GM12878 (cell line): ENCODE measurements around the gene ZNF264.

Experiments
- ATF2 ChIP-seq: IDR thresholded peaks from 2 replicates; pipeline ENCODE4 v1.6.1; 2012; ENCODE audit warnings: low read length, inconsistent platforms
- ATF3 ChIP-seq: IDR thresholded peaks from 2 replicates; pipeline ENCODE4 v1.6.1; 2011; ENCODE audit warnings: low read depth, mild to moderate bottlenecking, low read length, moderate library complexity, borderline replicate concordance; ENCODE audit errors: extremely low read depth
- CHD1 ChIP-seq: IDR thresholded peaks from 2 replicates; pipeline ENCODE4 v1.6.1; 2012; ENCODE audit warnings: low read depth, low read length, improper control_type of control experiment
- CTCF ChIP-seq, 3 experiments: IDR thresholded peaks in 2 of 3; conservative IDR thresholded peaks in 1 of 3; 2 replicates each; pipeline ENCODE4 v1.5.1; 2011; ENCODE audit warnings: low read depth in 3 of 3, low read length in 3 of 3, mild to moderate bottlenecking in 3 of 3, control low read depth in 2 of 3, moderate library complexity in 2 of 3, inconsistent platforms in 1 of 3, mixed read lengths in 1 of 3; ENCODE audit not compliant: control insufficient read depth in 2 of 3, insufficient read depth in 1 of 3; ENCODE audit errors: extremely low read depth in 1 of 3
- ELK1 ChIP-seq: IDR thresholded peaks from 2 replicates; pipeline ENCODE4 v1.6.1; 2012; ENCODE audit warnings: low read depth, low read length, improper control_type of control experiment
- EZH2 ChIP-seq: IDR thresholded peaks from 2 replicates; pipeline ENCODE4 v1.6.1; 2012; ENCODE audit warnings: low read depth, mild to moderate bottlenecking, control low read depth, inconsistent platforms, low read length, borderline replicate concordance; ENCODE audit not compliant: control insufficient read depth
- HDAC6 ChIP-seq: fragments of 200-600 bp; sonication (generic); IDR thresholded peaks from one replicate; pipeline ENCODE4 v1.8.0; 2017; ENCODE audit warnings: antibody characterized with exemption; ENCODE audit not compliant: unreplicated experiment
- MTA3 ChIP-seq: IDR thresholded peaks from 2 replicates; pipeline ENCODE4 v1.6.1; 2012; ENCODE audit warnings: low read length, inconsistent platforms, borderline replicate concordance
- NBN ChIP-seq: fragments of 450-650 bp; IDR thresholded peaks from 2 replicates; pipeline ENCODE4 v1.6.1; 2016
- SMAD1 ChIP-seq: fragments of 450-650 bp; IDR thresholded peaks from 2 replicates; pipeline ENCODE4 v1.6.1; 2018; ENCODE audit warnings: mild to moderate bottlenecking, low read depth; ENCODE audit not compliant: partially characterized antibody
- YBX1 ChIP-seq: fragments of 450-650 bp; IDR thresholded peaks from 2 replicates; pipeline ENCODE4 v1.6.1; 2016; ENCODE audit warnings: antibody characterized with exemption
- ZBTB4 ChIP-seq: fragments of 450-650 bp; formaldehyde crosslinking; IDR thresholded peaks from 2 replicates; pipeline ENCODE4 v1.4.0; 2022; ENCODE audit warnings: mild to moderate bottlenecking, moderate library complexity
- ZSCAN29 ChIP-seq: fragments of 450-650 bp; IDR thresholded peaks from 2 replicates; pipeline ENCODE4 v1.6.1; 2017; ENCODE audit warnings: mild to moderate bottlenecking, moderate library complexity

GRCh38 chr19:57262044-57262443 lies 70.7 kb downstream of the ZNF264 start:
- no peak for TF ChIP-seq CTCF (IDR thresholded peaks at IDR 0.05 in 2 of 3, conservative IDR thresholded peaks at IDR 0.05 in 1 of 3; ENCODE audit: control insufficient read depth in 2 of 3, extremely low read depth in 1 of 3, insufficient read depth in 1 of 3, low read depth in 3 of 3, low read length in 3 of 3)
- no peak for TF ChIP-seq HDAC6
- TF ChIP-seq ATF3 = no peak
- TF ChIP-seq MTA3 = no peak
- TF ChIP-seq ELK1 = no peak
- TF ChIP-seq YBX1 = no peak
- TF ChIP-seq ATF2 = no peak
- TF ChIP-seq NBN = no peak
- TF ChIP-seq ZSCAN29 = no peak
- TF ChIP-seq SMAD1 = no peak
- no peak for TF ChIP-seq ZBTB4 (CRISPR knock-in tag)
- no peak for TF ChIP-seq EZH2
- TF ChIP-seq CHD1 = no peak
